HG03025 (cell line): ENCODE measurements around the gene QRSL1.
"Not testable (repeated sequence)": the region's sequence is repeated elsewhere in the genome, so short reads cannot be mapped to it uniquely, and the experiment has no call there.

ENCODE experiments used
- ATAC-seq: cut with Tn5 transposase; IDR thresholded peaks from one replicate; pipeline ENCODE4 v1.9.1; 2021; ENCODE audit warnings: mild to moderate bottlenecking, moderate library complexity; ENCODE audit not compliant: unreplicated experiment, low FRiP score

The QRSL1 gene

GRCh38 chr6:106670236-106670635 lies 40.9 kb downstream of the QRSL1 start:
- no peak for ATAC-seq

- no peak for ATAC-seq
These were observed 42.3 kb downstream of the QRSL1 start for GRCh38 chr6:106671651-106672050.

- ATAC-seq = no peak
These were observed 45.3 kb downstream of the QRSL1 start for GRCh38 chr6:106674541-106675229.

GRCh38 chr6:106677282-106677681 lies 47.9 kb downstream of the QRSL1 start:
- ATAC-seq = no peak

DNA sequence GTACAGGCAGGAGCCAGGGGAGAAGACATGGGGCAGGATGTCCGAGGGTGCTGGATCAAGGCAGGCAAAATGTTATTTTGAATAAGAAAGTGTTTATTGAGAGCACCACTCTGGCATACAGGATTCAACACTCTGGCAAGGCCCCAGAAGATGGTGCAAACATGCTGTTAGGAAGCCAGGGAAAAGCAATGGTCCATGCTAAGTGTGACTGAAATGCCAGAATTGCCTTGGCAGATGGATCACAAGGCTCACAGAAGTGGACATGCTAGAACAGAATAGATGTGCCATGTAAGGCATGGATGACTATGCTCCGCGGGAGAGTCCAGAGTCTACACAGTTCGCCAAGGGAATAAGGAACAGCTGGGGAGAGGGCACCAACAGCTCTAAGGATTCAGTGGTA lies 54.6 kb downstream of the QRSL1 start:
- no peak for ATAC-seq

- ATAC-seq = no peak
These were observed 56.5 kb downstream of the QRSL1 start for GRCh38 chr6:106685833-106686232.

- no peak for ATAC-seq
These were observed 59.0 kb downstream of the QRSL1 start for GRCh38 chr6:106688177-106688951.

DNA sequence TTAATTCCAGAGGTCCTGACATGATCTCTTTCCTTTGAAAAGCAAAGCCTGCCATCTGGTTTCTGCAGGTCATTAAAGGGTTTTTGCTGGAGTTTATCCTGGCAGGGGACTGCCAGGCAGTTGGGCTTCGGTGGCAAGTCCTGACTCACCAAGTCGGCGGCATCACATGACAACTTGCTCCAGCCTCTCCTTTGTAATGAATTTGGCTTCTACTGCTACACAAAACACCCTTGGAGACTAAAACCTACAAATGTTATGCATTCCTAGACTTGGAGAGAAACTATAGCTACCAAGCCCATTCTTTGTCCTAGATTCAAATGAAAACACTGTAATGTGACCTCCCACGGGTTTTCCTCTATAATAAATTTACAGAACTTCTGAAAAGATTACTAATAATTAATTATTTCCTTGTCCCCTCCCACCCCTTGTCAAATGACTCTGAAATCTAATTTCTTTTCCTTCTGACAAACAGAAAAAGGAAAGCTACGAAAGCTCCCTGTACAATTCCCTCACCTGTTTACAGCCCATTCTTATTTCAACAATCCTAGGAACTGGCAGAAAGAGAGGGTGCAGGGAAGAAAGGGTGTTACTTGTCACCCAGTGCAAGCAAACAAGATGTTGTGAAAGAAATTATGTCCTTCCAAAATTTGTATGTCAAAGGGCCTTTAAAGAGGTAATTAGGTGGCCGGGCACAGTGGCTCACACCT lies 62.9 kb downstream of the QRSL1 start:
- ATAC-seq = no peak

DNA sequence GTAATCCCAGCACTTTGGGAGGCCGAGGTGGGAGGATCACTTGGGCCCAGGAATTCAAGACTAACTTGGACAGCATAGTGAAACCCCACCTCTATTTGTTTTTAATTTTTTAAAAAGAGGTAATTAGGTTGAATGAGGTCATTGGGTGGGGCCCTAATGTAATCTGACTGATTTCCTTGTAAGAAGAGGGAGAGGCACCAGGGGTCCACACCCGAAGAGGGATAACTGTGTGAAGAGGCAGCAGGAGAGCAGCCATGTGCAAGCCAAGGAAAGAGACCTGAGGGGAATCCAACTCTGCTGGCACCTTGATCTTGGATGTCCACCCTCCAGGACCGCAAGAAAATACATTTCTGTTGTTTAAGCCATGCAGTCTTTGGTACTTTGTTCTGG lies 63.4 kb downstream of the QRSL1 start:
- ATAC-seq = no peak

DNA sequence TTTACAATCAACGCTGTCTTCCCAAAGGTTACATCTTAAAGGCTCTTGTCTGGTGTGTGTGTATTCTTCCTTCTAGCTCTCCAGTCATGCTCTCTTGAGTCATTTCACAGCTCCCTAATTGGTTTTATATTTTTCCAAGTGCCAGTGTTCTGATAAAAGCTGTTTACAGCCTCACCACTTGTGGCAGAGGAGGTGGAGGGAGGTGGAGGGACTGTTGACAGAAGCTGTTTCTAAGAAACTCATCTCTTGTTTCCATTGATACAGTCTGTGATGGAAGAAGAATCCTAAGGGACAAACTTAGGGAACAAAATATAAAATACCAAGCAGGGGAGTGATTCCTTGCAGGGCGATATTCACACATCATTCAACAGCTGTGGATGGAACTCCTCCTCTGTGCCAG lies 64.0 kb downstream of the QRSL1 start:
- ATAC-seq = no peak

GRCh38 chr6:106694343-106694742 lies 65.0 kb downstream of the QRSL1 start:
- ATAC-seq = no peak

DNA sequence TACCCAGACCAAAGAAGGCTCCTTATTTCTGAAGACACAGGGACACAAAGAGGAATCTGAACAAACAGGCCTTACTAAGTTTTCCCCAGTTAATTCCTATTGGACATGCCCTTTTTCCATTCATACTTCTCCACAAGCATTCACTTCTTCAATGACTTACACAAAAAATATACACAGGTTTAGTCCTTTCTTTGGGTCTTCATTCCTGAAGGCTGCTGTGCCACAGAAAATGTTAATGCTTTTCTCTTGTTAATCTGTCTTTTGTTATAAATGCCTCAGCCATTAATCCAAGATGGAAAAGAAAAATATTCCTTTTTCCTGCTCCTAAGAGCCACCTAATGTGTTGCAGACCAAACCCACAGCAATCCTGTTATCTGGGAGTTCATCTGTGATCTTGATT lies 71.2 kb downstream of the QRSL1 start:
- no peak for ATAC-seq

GRCh38 chr6:106701201-106701600 lies 71.8 kb downstream of the QRSL1 start:
- ATAC-seq = not testable (repeated sequence)

DNA sequence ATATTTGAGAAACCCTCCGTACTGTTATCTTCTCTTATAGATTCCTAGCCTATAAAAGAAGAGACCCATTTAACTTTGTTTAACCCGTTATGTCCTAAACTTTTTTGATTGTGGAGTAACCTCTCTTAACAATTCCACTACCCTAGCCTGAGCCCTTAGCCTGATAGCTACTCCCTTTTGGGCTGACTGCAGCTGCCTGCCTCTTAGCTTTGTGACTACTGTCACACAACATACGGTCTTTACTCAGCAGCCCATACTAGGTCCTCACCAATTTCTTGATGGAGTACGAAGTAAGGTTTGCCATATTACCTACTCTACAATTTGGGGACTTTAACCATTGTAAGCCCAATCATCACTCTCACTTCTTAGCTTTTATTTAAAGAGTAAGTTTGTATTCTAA lies 72.7 kb downstream of the QRSL1 start:
- ATAC-seq = peak; percentile 40

DNA sequence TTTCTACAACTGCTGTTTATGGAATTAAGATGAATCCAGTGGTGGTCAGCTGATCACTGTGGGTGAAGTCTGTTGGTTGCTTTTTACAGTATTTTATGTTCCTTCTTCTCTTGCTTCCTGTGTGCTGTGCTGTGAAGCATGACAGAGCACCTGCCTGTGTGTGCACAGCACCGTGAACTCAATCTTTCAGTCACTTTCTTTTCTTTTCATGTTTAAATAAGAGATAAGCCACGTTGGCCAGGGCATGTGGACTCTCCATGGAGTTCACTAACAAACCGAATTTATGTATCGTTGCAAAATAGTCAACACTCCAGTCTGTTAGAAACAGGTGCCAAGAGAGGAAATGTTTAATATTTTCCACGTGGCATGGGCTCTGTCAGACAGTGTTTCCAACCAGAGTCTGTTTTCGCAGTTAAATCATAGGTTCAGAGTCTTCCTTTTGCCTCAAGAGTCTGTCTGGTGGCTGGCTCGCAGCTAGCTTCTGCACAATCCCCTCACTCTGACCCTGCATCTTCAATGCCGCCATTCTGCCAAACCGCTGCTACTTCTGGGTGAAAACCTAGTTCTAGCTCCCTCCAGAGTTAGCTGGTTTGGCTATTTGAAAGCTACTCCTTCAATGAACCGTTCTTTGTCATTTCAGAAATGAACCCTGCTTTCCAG lies 73.2 kb downstream of the QRSL1 start:
- peak; percentile 97 for ATAC-seq

DNA sequence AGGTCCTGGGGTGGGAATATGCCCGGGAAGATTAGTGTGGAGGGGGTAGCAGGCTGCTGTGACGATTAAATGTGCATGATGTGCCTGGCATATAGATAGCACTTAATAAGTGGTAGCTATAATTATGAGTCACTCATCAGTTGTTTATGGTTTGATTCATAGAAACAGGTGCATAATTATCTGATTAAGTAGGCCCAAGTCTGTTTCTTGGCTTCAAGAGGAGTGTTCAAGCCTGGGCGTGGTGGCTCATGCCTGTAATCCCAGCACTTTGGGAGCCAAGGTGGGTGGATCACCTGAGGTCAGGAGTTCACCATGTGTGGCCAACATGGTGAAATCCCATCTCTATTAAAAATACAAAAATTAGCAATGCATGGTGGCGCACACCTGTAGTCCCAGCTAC lies 74.9 kb downstream of the QRSL1 start:
- no peak for ATAC-seq

GRCh38 chr6:106705156-106705555 lies 75.8 kb downstream of the QRSL1 start:
- no peak for ATAC-seq

GRCh38 chr6:106710580-106710979 lies 81.2 kb downstream of the QRSL1 start:
- ATAC-seq = no peak

- ATAC-seq = no peak
These were observed 84.9 kb downstream of the QRSL1 start for GRCh38 chr6:106714281-106714680.

DNA sequence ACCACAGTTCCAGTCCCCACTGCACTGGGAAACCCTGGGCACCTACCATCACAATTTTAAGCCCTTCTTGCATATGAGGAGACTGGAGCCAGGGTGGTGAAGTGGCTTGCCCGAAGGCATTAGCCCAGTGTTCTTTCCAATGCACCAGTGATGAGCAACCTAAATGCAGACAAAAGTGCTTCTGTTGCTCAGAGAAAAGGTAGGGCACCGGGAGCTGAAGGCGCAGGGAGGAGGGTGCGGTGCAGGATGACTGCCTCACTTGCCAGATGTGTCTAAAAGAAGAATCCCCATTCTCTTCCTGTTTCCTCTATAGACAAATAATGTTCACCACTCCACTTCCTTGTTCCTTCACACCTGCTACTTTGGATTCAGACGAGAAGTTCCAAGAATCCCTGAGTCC lies 86.5 kb downstream of the QRSL1 start:
- no peak for ATAC-seq

GRCh38 chr6:106716966-106717365 lies 87.6 kb downstream of the QRSL1 start:
- ATAC-seq = no peak
